ENCODE measurements around the gene NEGR1.

DNA sequence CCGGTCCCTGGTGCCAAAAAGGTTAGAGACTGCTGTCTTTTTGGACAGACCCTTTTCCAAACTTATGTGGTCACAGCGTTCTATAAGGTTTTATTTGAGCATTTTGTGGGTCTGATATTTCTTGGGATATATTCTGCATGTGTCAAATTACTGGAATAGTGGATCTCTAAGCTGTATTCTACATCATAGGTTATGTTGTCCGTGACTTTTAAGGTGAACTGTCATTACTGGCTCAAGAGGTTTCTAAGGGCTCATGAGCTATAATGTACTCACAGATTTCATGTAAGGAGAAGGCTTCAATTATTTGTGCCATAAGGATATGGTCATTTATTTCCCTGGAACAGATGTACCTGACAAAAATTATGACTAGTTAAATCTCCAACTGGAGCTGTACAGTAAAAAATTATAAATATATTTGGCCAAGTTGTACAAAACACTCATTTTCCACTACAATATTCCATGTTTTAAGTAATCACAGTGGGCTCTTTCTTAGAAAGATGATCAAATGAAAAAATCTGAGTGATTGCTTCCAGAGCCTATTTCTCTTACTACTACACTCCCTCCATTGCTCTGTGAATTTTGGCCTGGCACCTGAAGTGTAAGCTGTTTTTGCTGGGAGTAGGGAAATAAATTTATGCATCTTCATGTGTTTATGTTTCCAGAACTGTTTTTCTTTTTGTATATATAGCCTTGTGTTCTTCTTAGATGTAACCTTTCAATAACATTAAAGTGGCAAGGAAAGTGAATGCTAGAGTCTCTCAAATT, 663.4 kb downstream of the NEGR1 start:
- TF ChIP-seq, protein P1, sequence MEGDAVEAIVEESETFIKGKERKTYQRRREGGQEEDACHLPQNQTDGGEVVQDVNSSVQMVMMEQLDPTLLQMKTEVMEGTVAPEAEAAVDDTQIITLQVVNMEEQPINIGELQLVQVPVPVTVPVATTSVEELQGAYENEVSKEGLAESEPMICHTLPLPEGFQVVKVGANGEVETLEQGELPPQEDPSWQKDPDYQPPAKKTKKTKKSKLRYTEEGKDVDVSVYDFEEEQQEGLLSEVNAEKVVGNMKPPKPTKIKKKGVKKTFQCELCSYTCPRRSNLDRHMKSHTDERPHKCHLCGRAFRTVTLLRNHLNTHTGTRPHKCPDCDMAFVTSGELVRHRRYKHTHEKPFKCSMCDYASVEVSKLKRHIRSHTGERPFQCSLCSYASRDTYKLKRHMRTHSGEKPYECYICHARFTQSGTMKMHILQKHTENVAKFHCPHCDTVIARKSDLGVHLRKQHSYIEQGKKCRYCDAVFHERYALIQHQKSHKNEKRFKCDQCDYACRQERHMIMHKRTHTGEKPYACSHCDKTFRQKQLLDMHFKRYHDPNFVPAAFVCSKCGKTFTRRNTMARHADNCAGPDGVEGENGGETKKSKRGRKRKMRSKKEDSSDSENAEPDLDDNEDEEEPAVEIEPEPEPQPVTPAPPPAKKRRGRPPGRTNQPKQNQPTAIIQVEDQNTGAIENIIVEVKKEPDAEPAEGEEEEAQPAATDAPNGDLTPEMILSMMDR (IDR thresholded peaks at IDR 0.05 in 2 of 3, conservative IDR thresholded peaks at IDR 0.05 in 1 of 3; ENCODE audit: borderline replicate concordance in 1 of 3, insufficient read depth in 1 of 3, low read depth in 2 of 3, low read length in 2 of 3): no peak
- TF ChIP-seq EZH2 (IDR thresholded peaks at IDR 0.05): no peak
- TF ChIP-seq TCF7L2 (IDR thresholded peaks at IDR 0.05; ENCODE audit: borderline replicate concordance, extremely low read depth, insufficient read depth, insufficient read length): no peak
- TF ChIP-seq POLR2A (IDR thresholded peaks at IDR 0.05; ENCODE audit: borderline replicate concordance, extremely low read depth, insufficient read depth, insufficient read length): no peak
- TF ChIP-seq SIN3A (IDR thresholded peaks at IDR 0.05; ENCODE audit: low read depth): no peak
- TF ChIP-seq, protein P2, sequence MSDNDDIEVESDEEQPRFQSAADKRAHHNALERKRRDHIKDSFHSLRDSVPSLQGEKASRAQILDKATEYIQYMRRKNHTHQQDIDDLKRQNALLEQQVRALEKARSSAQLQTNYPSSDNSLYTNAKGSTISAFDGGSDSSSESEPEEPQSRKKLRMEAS (IDR thresholded peaks at IDR 0.05): no peak
- no peak for TF ChIP-seq EGR1 (IDR thresholded peaks at IDR 0.05; ENCODE audit: low read depth)
- TF ChIP-seq, protein P3, sequence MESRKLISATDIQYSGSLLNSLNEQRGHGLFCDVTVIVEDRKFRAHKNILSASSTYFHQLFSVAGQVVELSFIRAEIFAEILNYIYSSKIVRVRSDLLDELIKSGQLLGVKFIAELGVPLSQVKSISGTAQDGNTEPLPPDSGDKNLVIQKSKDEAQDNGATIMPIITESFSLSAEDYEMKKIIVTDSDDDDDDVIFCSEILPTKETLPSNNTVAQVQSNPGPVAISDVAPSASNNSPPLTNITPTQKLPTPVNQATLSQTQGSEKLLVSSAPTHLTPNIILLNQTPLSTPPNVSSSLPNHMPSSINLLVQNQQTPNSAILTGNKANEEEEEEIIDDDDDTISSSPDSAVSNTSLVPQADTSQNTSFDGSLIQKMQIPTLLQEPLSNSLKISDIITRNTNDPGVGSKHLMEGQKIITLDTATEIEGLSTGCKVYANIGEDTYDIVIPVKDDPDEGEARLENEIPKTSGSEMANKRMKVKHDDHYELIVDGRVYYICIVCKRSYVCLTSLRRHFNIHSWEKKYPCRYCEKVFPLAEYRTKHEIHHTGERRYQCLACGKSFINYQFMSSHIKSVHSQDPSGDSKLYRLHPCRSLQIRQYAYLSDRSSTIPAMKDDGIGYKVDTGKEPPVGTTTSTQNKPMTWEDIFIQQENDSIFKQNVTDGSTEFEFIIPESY (IDR thresholded peaks at IDR 0.05; ENCODE audit: extremely low read depth, insufficient replicate concordance, low read length): no peak
- TF ChIP-seq ZFX (IDR thresholded peaks at IDR 0.05): no peak
- TF ChIP-seq SRF (IDR thresholded peaks at IDR 0.05; ENCODE audit: low read depth): no peak
